ENCODE measurements around the gene BCL2L11.

DNA sequence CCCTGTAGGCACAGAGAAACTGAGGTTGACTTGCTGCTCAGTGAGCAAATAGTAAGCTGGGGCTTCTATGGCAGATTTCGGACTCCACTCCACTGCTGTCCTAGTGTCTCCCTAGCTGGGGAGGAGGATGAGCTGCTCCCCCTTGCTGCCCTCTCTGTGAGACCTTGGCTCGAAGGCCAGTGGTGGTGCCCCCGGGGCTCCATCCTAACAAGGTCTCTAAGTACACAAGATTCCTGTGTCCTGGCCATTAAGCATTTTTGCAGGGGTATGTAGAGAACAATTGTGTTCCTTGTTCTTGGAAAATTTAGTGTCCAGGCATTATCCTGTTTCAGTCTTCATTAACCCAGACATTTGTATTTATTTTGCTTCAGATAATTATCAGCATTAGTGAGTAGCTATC lies 21.3 kb upstream of the BCL2L11 start:
- TF ChIP-seq, protein P1, sequence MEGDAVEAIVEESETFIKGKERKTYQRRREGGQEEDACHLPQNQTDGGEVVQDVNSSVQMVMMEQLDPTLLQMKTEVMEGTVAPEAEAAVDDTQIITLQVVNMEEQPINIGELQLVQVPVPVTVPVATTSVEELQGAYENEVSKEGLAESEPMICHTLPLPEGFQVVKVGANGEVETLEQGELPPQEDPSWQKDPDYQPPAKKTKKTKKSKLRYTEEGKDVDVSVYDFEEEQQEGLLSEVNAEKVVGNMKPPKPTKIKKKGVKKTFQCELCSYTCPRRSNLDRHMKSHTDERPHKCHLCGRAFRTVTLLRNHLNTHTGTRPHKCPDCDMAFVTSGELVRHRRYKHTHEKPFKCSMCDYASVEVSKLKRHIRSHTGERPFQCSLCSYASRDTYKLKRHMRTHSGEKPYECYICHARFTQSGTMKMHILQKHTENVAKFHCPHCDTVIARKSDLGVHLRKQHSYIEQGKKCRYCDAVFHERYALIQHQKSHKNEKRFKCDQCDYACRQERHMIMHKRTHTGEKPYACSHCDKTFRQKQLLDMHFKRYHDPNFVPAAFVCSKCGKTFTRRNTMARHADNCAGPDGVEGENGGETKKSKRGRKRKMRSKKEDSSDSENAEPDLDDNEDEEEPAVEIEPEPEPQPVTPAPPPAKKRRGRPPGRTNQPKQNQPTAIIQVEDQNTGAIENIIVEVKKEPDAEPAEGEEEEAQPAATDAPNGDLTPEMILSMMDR (IDR thresholded peaks at IDR 0.05): no peak
- no peak for TF ChIP-seq POLR2A (IDR thresholded peaks at IDR 0.05)

Measured in ovary (tissue), 3 donors.